H1 (cell line): Measurements from ENCODE around the gene ATG9B.

ENCODE experiments used
- EZH2 ChIP-seq: fragments of 200-600 bp; sonication (generic); IDR thresholded peaks from 2 replicates; pipeline ENCODE4 v1.7.1; 2012; ENCODE audit warnings: low read depth, mild to moderate bottlenecking, moderate library complexity, low read length, inconsistent platforms; ENCODE audit not compliant: severe bottlenecking
- POLR2A ChIP-seq, 2 experiments: IDR thresholded peaks; 1 replicate in 1 of 2; 2 replicates in 1 of 2; pipeline ENCODE4 v1.6.1; 2011; ENCODE audit warnings: low read depth in 2 of 2, low read length in 2 of 2, mild to moderate bottlenecking in 2 of 2; ENCODE audit errors: control extremely low read depth in 1 of 2
- SIN3A ChIP-seq, 2 experiments: IDR thresholded peaks in 1 of 2; conservative IDR thresholded peaks in 1 of 2; 2 replicates each; pipeline ENCODE4 v1.6.1; 2011 to 2012; ENCODE audit warnings: low read length in 2 of 2, improper control_type of control experiment in 1 of 2, low read depth in 1 of 2, mild to moderate bottlenecking in 1 of 2
- TBP ChIP-seq: IDR thresholded peaks from 2 replicates; pipeline ENCODE4 v1.6.1; 2011; ENCODE audit warnings: low read depth, low read length, improper control_type of control experiment
- TCF12 ChIP-seq: IDR thresholded peaks from 2 replicates; pipeline ENCODE4 v1.6.1; 2011; ENCODE audit warnings: low read depth, mild to moderate bottlenecking, low read length
- ZNF274 ChIP-seq: IDR thresholded peaks from 2 replicates; pipeline ENCODE4 v1.7.0; 2012; ENCODE audit warnings: low read length, borderline replicate concordance; ENCODE audit errors: extremely low read depth
- TF ChIP-seq, protein P1 (sequence below), 3 experiments: IDR thresholded peaks; 1 replicate in 2 of 3; 2 replicates in 1 of 3; pipeline versions ENCODE4 v1.5.1 to v1.6.1; 2011; ENCODE audit warnings: low read length in 3 of 3, mild to moderate bottlenecking in 3 of 3, inconsistent platforms in 2 of 3, low read depth in 1 of 3, moderate library complexity in 1 of 3; ENCODE audit not compliant: insufficient read depth in 1 of 3; ENCODE audit errors: control extremely low read depth in 1 of 3

- TF ChIP-seq TBP (0 out of 2 replicates have a peak, but pooled peaks have one; percentile 4), POLR2A (IDR thresholded peaks at IDR 0.05; ENCODE audit: control extremely low read depth in 1 of 2, low read depth in 2 of 2, low read length in 2 of 2) (peak in 1 of 2 experiments; percentile 49; a peak in 1 of 3 replicates), TCF12 (0 out of 2 replicates have a peak, but pooled peaks have one; percentile 51), EZH2 (peak; percentile 34), SIN3A (conservative IDR thresholded peaks at IDR 0.05 in 1 of 2, IDR thresholded peaks at IDR 0.05 in 1 of 2; ENCODE audit: low read depth in 1 of 2, low read length in 2 of 2) (peak; percentile 20 to 85; a peak in 2 of 4 replicates), ZNF274 (no peak)
- TF ChIP-seq, protein P1, sequence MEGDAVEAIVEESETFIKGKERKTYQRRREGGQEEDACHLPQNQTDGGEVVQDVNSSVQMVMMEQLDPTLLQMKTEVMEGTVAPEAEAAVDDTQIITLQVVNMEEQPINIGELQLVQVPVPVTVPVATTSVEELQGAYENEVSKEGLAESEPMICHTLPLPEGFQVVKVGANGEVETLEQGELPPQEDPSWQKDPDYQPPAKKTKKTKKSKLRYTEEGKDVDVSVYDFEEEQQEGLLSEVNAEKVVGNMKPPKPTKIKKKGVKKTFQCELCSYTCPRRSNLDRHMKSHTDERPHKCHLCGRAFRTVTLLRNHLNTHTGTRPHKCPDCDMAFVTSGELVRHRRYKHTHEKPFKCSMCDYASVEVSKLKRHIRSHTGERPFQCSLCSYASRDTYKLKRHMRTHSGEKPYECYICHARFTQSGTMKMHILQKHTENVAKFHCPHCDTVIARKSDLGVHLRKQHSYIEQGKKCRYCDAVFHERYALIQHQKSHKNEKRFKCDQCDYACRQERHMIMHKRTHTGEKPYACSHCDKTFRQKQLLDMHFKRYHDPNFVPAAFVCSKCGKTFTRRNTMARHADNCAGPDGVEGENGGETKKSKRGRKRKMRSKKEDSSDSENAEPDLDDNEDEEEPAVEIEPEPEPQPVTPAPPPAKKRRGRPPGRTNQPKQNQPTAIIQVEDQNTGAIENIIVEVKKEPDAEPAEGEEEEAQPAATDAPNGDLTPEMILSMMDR (IDR thresholded peaks at IDR 0.05; ENCODE audit: control extremely low read depth in 1 of 3, insufficient read depth in 1 of 3, low read depth in 1 of 3, low read length in 3 of 3): no peak
Measured at GRCh38 chr7:151057989-151058780, 33.9 kb upstream of the ATG9B start.
